ENCODE results near the gene SLC39A2.
A peak's percentile ranks its signal among the peaks of the same experiment; 100 is the strongest.
"Not testable (repeated sequence)": the region's sequence is repeated elsewhere in the genome, so short reads cannot be mapped to it uniquely, and the experiment has no call there.

The SLC39A2 gene

GRCh38 chr14:20996521-20996920 is 2.6 kb upstream of the SLC39A2 start:
- DNase-seq (ENCODE audit: low read depth in 4 of 4, low spot score in 1 of 4): no peak

- DNase-seq (ENCODE audit: low read depth in 4 of 4, low spot score in 1 of 4): no peak
Observed at GRCh38 chr14:20997115-20997514, 2.0 kb upstream of the SLC39A2 start.

GRCh38 chr14:20997564-20997963 is 1.5 kb upstream of the SLC39A2 start:
- DNase-seq (ENCODE audit: low read depth in 4 of 4, low spot score in 1 of 4): no peak

GRCh38 chr14:20998139-20998538 is 954 bp upstream of the SLC39A2 start:
- DNase-seq (ENCODE audit: low read depth in 4 of 4, low spot score in 1 of 4): no peak

GRCh38 chr14:20999591-20999990 is 498 bp downstream of the SLC39A2 start:
- DNase-seq (ENCODE audit: low read depth in 4 of 4, low spot score in 1 of 4): no peak

GRCh38 chr14:21001218-21001617 is 2.1 kb downstream of the SLC39A2 start:
- no peak for DNase-seq (ENCODE audit: low read depth in 4 of 4, low spot score in 1 of 4)

- no peak for DNase-seq (ENCODE audit: low read depth in 4 of 4, low spot score in 1 of 4)
Observed at GRCh38 chr14:21003788-21004346, 4.8 kb downstream of the SLC39A2 start.

DNA sequence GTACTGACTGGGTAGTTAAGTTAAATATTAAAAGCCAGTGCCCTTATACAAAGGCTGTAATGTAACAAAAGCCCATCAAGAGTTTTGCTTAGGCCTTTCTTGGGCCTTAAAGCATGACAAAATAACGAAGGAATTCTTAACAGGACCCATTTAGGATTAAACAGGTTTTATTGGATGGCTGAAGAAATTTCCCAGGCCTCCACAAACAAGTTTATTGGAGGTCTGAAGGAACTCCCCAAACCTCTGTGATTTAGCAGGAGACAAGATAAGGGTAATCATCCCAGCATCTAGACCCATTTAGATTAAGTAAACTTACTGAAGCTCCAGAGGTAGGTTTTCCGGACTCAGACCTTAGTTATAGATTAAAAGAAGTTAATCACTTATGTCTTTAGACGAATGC is 10.6 kb downstream of the SLC39A2 start:
- DNase-seq (ENCODE audit: low read depth in 4 of 4, low spot score in 1 of 4): not testable (repeated sequence)

GRCh38 chr14:21011136-21011535 is 12.0 kb downstream of the SLC39A2 start:
- no peak for DNase-seq (ENCODE audit: low read depth in 4 of 4, low spot score in 1 of 4)

- DNase-seq (ENCODE audit: low read depth in 4 of 4, low spot score in 1 of 4): peak; percentile 70 to 86 (median 72)
Observed at GRCh38 chr14:21014761-21015190, 15.7 kb downstream of the SLC39A2 start.

- DNase-seq (ENCODE audit: low read depth in 4 of 4, low spot score in 1 of 4): no peak
Observed at GRCh38 chr14:21015312-21015711, 16.2 kb downstream of the SLC39A2 start.

DNA sequence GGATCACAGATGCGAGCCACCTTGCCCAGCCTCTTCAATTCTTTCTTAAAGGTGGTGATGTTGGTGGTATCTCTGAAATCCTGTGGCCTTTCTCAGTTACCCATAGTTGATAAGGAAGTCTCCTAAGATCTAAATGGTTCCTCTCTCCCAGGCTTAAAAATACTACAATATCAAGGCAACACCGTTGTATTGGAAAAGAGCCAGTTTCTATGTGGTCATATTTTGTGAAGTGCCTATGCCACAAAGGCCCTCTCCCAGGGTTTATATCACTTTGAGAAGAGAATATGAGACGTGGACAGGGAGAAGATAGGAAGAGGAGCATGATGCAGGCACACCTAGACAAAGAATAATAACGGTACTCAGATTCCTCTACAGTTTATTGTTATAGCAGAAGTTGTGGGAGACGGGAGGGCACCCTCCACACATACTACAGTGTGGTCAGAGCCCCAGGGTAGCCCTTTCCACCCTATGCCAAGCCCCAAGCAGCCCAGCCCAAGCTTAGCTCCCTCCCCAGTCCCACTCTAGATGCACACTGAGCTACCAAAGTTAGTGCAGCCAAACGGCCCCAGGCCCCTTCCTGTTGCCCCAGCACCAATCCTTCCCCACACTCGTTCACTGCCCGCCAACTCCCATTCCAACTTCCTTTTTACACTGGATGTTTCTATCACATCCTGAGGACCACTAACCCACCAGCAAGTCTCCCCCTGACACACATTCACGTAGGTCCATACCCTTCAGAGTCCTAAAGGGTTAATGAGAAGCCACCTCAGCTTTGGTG is 17.5 kb downstream of the SLC39A2 start:
- DNase-seq (ENCODE audit: low read depth in 4 of 4, low spot score in 1 of 4): no peak

GRCh38 chr14:21017528-21018245 is 18.6 kb downstream of the SLC39A2 start:
- DNase-seq (ENCODE audit: low read depth in 4 of 4, low spot score in 1 of 4): no peak

GRCh38 chr14:21018286-21018685 is 19.2 kb downstream of the SLC39A2 start:
- DNase-seq (ENCODE audit: low read depth in 4 of 4, low spot score in 1 of 4): no peak

- DNase-seq (ENCODE audit: low read depth in 4 of 4, low spot score in 1 of 4): no peak
Observed at GRCh38 chr14:21018781-21019180, 19.7 kb downstream of the SLC39A2 start.

DNA sequence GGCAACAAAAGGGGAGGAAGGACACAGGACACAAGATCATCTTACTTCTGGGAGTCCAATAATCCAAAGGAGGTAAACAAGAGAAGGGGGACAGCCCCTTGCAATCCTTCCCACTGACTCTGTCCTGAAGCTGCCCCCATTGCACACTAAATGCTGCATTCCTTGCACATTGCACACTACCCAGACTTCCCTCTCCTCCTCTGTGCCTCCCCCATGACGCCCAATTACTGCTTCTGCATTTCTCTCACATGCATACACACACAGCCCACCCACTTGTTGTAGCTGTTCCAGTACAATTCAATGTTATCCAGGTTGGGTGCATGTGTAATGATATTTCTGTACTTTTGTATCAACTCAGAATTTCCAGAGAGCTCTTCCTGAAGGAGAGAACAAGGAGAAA is 20.3 kb downstream of the SLC39A2 start:
- no peak for DNase-seq (ENCODE audit: low read depth in 4 of 4, low spot score in 1 of 4)

- DNase-seq (ENCODE audit: low read depth in 4 of 4, low spot score in 1 of 4): no peak
Observed at GRCh38 chr14:21020977-21021545, 22.0 kb downstream of the SLC39A2 start.

GRCh38 chr14:21022686-21023085 is 23.6 kb downstream of the SLC39A2 start:
- DNase-seq (ENCODE audit: low read depth in 4 of 4, low spot score in 1 of 4): no peak

DNA sequence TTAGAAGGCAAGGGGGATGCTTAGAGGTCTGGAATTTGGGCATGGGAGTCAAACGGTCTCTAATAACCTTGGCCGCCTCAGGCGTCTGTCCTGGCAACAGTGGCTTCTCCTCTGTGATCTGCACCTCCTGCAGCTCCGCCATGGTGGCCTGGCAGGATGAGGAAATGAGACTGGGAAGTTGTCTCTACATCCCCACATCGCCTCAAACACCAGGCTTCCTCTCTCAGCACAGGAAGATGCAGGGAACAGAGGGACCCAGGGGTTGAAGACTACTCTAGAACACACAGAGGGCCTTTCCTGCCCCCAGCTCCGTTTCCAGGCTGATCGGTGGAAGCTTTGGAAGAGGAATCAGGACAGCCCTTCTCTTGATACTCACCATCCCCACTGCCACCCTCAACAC is 24.1 kb downstream of the SLC39A2 start:
- DNase-seq (ENCODE audit: low read depth in 4 of 4, low spot score in 1 of 4): no peak

GRCh38 chr14:21023817-21024584 is 24.9 kb downstream of the SLC39A2 start:
- DNase-seq (ENCODE audit: low read depth in 4 of 4, low spot score in 1 of 4): peak in 1 of 4 experiments; percentile 2
